HL-60 (cell line): ENCODE data around the gene HPSE.

Experiments used
- DNase-seq, 2 experiments: peaks; one replicate each; pipeline ENCODE4 v3.0.0-alpha.2; 2010 to 2020; ENCODE audit warnings: low read depth in 1 of 2, low spot score in 1 of 2
- H3K27ac ChIP-seq: fragments of 250-450 bp; sonication (Bioruptor Pico); replicated peaks from 2 replicates; pipeline ENCODE4 v1.5.1; 2020; ENCODE audit warnings: mild to moderate bottlenecking, moderate library complexity
- H3K27me3 ChIP-seq: fragments of 250-450 bp; sonication (Bioruptor Pico); 2 replicates; pipeline ENCODE4 v1.5.1; 2021; ENCODE audit warnings: mild to moderate bottlenecking, moderate library complexity; ENCODE audit not compliant: insufficient read depth, poor library complexity, severe bottlenecking
- H3K4me3 ChIP-seq: replicated peaks from 2 replicates; pipeline ENCODE4 v1.5.1; 2011; ENCODE audit warnings: mild to moderate bottlenecking, control low read depth, low read length; ENCODE audit not compliant: insufficient read depth
- GABPA ChIP-seq: IDR thresholded peaks from 2 replicates; pipeline ENCODE4 v1.6.1; 2012; ENCODE audit warnings: low read depth
- POLR2AphosphoS5 ChIP-seq: IDR thresholded peaks from 2 replicates; pipeline ENCODE4 v1.6.1; 2012; ENCODE audit warnings: low read depth
- SPI1 ChIP-seq: IDR thresholded peaks from 2 replicates; pipeline ENCODE4 v1.6.1; 2012; ENCODE audit warnings: low read depth, mild to moderate bottlenecking, borderline replicate concordance
- TF ChIP-seq, protein P1 (sequence below): IDR thresholded peaks from one replicate; pipeline ENCODE4 v1.5.1; 2011; ENCODE audit warnings: low read length, control low read depth, inconsistent platforms; ENCODE audit not compliant: insufficient read depth
- TF ChIP-seq, protein P2 (sequence below): IDR thresholded peaks from 2 replicates; pipeline ENCODE4 v1.6.1; 2012; ENCODE audit warnings: low read depth; ENCODE audit not compliant: insufficient replicate concordance

HPSE gene

DNA sequence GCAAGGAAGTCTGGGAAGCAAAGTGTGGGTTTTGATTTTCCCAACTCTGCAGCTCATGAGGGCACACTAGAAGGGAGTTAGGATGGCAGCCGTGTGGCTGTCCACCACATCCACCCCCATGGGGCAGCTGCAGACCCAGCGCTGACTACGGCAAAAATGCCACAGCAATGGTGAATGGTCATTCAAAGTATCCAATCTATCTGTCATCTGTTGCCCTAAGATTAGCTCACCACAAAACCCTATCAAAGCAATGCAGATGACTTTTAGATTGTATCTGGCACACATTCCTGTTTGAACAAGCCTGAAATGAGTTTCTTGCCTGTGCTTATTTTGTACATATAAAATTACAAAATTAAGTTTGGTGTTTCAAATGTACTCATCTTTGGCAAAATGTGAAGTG, 29.7 kb upstream of the HPSE start:
- TF ChIP-seq, protein P1, sequence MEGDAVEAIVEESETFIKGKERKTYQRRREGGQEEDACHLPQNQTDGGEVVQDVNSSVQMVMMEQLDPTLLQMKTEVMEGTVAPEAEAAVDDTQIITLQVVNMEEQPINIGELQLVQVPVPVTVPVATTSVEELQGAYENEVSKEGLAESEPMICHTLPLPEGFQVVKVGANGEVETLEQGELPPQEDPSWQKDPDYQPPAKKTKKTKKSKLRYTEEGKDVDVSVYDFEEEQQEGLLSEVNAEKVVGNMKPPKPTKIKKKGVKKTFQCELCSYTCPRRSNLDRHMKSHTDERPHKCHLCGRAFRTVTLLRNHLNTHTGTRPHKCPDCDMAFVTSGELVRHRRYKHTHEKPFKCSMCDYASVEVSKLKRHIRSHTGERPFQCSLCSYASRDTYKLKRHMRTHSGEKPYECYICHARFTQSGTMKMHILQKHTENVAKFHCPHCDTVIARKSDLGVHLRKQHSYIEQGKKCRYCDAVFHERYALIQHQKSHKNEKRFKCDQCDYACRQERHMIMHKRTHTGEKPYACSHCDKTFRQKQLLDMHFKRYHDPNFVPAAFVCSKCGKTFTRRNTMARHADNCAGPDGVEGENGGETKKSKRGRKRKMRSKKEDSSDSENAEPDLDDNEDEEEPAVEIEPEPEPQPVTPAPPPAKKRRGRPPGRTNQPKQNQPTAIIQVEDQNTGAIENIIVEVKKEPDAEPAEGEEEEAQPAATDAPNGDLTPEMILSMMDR: no peak
- TF ChIP-seq, protein P2, sequence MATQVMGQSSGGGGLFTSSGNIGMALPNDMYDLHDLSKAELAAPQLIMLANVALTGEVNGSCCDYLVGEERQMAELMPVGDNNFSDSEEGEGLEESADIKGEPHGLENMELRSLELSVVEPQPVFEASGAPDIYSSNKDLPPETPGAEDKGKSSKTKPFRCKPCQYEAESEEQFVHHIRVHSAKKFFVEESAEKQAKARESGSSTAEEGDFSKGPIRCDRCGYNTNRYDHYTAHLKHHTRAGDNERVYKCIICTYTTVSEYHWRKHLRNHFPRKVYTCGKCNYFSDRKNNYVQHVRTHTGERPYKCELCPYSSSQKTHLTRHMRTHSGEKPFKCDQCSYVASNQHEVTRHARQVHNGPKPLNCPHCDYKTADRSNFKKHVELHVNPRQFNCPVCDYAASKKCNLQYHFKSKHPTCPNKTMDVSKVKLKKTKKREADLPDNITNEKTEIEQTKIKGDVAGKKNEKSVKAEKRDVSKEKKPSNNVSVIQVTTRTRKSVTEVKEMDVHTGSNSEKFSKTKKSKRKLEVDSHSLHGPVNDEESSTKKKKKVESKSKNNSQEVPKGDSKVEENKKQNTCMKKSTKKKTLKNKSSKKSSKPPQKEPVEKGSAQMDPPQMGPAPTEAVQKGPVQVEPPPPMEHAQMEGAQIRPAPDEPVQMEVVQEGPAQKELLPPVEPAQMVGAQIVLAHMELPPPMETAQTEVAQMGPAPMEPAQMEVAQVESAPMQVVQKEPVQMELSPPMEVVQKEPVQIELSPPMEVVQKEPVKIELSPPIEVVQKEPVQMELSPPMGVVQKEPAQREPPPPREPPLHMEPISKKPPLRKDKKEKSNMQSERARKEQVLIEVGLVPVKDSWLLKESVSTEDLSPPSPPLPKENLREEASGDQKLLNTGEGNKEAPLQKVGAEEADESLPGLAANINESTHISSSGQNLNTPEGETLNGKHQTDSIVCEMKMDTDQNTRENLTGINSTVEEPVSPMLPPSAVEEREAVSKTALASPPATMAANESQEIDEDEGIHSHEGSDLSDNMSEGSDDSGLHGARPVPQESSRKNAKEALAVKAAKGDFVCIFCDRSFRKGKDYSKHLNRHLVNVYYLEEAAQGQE: no peak
- TF ChIP-seq GABPA (no peak), POLR2AphosphoS5 (no peak), SPI1 (no peak)
- H3K27me3 ChIP-seq: no peaks in the 10 kb centered on the region
- peak in 1 of 2 experiments; percentile 4 for DNase-seq
- H3K27ac ChIP-seq: no peak overlapping the region
- H3K4me3 ChIP-seq: no peak overlapping the region

DNA sequence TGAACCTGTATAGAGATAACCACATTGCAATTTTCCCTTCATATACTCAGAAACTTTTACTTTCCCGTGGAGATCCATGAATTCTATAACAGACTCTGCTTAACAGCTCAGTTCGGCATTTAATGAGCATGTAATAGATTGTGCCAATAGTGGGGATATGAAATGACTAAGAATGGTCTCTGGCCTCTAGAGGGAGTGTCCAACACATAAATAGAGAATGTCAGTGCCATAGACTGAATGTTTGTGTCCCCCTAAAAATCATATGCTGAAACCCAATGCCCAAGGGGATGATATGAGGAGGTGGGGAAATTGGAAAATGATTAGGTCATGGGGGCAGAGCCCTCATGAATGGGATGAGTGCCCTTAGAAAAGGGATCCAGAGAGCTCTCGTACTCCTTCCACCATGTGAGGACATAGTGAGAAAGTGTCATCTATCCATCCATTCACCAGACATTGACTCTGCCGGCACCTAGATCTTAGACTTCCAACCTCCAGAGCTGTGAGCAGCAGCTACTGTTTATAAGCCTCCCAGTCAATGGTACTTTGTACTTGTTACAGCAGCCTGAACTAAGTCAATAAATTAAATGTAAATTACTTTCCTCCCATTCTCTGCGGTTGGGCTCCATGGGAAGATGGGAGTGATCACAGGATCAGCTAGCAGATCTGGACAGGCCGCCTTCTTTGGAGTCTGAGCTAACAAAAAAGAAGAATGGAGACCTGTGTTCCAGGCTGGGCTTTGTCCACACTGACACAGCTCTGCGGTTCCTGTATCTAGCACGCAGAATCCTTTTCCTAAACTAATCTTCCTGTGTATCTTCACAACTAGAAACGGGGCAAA, 28.1 kb upstream of the HPSE start:
- TF ChIP-seq, protein P2: no peak
- TF ChIP-seq, protein P1: peak; percentile 30
- no peak overlapping the region for H3K4me3 ChIP-seq
- peak in 1 of 2 experiments; percentile 4 for DNase-seq
- H3K27me3 ChIP-seq: no peaks in the 10 kb centered on the region
- no peak overlapping the region for H3K27ac ChIP-seq

DNA sequence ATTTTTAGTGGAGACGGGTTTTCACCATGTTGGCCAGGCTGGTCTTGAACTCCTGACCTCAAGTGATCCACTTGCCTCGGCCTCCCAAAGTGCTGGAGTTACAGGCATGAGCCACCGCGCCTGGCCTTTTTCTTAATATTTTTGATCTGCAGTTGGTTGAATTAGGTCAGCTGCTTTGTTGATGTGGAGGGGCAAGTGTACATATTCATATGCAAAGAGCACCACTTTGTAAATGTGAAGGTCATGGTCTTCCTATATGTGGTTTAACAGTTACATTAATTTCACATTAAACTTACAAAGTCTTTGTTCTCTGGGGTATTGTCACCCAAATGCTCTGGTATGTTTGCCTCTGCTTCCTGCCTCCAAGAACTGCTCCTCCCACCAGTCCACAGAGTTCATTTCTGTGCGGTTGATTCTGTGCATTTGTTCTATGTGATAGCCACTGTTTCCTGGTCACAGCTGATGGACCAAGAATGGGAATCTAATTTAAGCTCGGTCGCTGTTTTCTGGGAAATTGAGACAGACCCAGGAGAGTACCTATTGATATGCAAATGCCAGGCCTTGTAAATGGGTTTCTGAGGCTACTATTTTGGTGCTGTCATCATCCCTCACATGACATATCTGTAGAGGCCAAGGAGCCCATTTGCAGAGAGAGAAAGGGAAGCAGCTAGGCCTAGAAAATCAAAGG, 26.9 kb upstream of the HPSE start:
- H3K27me3 ChIP-seq: no peaks in the 10 kb centered on the region
- no peak for DNase-seq
- H3K4me3 ChIP-seq: no peak overlapping the region
- TF ChIP-seq SPI1 (no peak), POLR2AphosphoS5 (no peak), GABPA (no peak)
- TF ChIP-seq, protein P1: no peak
- TF ChIP-seq, protein P2: no peak
- no peak overlapping the region for H3K27ac ChIP-seq
